Measurements from ENCODE around the gene HSP90B1.

HSP90B1 gene

GRCh38 chr12:103929046-103929783, 995 bp upstream of the HSP90B1 start:
- peak; percentile 73 to 76 for DNase-seq (ENCODE audit: low read depth in 2 of 2)

GRCh38 chr12:103929784-103930033, 501 bp upstream of the HSP90B1 start:
- no peak for DNase-seq (ENCODE audit: low read depth in 2 of 2)

- no peak for DNase-seq (ENCODE audit: low read depth in 2 of 2)
These were observed 851 bp downstream of the HSP90B1 start for GRCh38 chr12:103930787-103931735.

- no peak for DNase-seq (ENCODE audit: low read depth in 2 of 2)
These were observed 3.0 kb downstream of the HSP90B1 start for GRCh38 chr12:103933237-103933636.

DNA sequence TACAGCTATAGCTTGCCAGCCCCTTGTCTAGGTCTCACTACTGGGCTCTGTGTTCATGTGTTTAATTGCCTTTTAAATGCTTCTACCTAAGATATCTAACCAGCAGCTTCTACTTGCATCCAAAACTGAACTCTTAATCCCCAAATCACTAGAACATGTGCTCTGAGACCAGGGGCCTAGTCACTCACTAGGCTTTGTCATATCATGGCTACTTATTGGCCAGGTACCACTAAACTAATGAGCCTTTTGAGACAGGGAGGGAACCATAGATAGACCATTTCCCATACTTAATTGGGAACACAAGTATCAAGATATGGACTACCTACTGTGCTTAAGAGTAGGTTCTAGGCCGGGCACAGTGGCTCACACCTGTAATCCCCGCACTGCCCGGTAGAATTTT, 6.5 kb downstream of the HSP90B1 start:
- DNase-seq (ENCODE audit: low read depth in 2 of 2): no peak

- no peak for DNase-seq (ENCODE audit: low read depth in 2 of 2)
These were observed 14.8 kb downstream of the HSP90B1 start for GRCh38 chr12:103944964-103945363.

- DNase-seq (ENCODE audit: low read depth in 2 of 2): no peak
These were observed 17.8 kb downstream of the HSP90B1 start for GRCh38 chr12:103947871-103948555.

DNA sequence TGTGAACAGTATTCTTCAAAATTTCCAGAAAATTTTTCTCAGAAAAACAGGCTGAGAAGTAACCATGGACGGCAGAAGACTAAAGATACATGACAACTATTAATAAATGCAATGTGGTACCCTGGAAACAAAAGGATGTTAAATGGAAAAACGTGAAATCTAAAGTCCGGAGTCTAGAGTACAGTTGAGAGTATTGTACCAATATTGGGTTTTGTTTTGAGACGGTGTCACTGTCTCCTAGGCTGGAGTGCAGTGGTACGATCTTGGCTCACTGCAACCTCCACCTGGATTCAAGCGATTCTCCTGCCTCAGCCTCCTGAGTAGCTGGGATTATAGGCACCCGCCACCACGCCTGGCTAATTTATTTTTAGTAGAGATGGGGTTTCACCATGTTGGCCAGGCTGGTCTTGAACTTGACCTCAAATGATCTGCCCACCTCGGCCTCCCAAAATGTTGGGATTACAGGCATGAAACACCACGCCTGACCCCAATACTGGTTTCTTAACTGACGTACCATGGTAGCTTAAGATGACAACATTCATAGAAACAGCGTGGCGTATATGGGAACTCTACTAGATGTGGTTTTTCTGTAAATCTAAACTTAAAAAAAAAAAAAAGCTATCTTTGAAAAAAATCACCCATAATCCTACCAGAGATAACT, 18.7 kb downstream of the HSP90B1 start:
- DNase-seq (ENCODE audit: low read depth in 2 of 2): no peak

GRCh38 chr12:103952497-103952896, 22.3 kb downstream of the HSP90B1 start:
- DNase-seq (ENCODE audit: low read depth in 2 of 2): no peak

DNA sequence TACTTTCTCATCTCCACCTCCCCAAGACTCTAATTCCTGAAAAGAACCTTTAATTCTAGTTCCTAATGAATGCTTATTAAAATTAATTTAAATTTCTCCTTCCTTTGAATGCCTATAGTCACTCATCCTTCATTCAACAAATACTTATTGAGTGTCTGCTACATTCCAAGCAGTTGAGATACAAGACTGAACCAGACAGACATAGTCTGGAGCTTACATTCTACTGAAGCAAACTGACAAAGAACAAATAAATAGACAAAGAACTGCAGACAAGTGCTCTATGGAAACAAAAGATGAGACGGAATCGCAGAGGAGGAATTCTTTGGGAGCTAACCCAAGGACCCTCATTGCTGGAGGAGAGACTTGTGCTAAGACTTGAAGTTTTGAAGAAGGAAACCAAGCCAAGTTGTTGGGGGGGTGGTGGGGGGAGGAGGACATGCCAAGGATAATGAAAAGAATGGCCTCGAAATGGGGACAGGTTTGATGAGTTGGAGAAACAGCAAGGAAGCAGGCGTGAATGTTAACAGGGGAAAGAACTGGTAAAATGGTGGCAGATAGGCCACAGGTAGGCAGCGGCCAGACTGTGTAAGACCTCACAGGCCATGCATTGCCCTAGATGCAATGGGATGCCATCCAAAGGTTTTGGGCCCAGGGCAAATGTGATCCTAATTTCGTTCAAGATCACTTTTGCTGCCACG, 25.8 kb downstream of the HSP90B1 start:
- DNase-seq (ENCODE audit: low read depth in 2 of 2): no peak

- no peak for DNase-seq (ENCODE audit: low read depth in 2 of 2)
These were observed 26.4 kb downstream of the HSP90B1 start for GRCh38 chr12:103956509-103957027.

GRCh38 chr12:103957865-103958388, 27.7 kb downstream of the HSP90B1 start:
- DNase-seq (ENCODE audit: low read depth in 2 of 2): no peak

DNA sequence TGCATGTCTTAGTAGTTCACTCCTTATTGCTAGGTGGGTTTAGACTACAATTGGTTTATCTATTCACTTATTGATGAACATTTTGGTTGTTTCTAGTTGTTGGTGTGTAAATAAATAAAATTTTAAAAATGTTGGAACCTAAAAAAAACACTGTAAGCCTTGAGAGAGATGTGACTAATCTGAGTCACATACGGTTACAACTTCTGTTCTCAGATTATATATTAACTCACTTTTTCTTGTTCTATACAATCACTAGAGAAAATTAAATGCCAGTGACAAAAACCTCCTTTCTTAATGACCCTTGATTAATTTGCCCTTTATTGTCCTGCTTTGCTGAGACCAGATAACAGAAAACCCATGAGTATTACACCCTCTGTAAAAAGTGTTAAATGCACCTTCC, 28.4 kb downstream of the HSP90B1 start:
- no peak for DNase-seq (ENCODE audit: low read depth in 2 of 2)

GRCh38 chr12:103960616-103961227, 30.5 kb downstream of the HSP90B1 start:
- no peak for DNase-seq (ENCODE audit: low read depth in 2 of 2)

DNA sequence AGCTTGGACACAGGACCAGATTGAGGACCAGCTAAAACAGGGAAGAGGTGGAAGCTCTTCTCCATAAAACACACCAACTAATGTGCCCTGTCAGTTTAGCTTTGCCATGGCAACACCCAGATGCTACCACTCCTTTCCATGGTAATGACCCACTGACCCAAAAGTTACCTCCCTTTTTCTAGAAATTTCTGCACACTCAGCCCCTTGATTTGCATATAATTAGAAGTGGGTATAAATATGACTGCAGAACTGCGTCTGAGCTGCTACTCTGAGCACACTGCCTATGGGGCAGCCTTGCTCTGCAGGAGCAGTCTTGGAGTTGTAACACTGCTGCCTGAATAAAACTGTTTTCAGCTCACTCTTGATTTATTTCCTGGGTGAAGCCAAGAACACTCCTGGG, 32.3 kb downstream of the HSP90B1 start:
- DNase-seq (ENCODE audit: low read depth in 2 of 2): no peak

- no peak for DNase-seq (ENCODE audit: low read depth in 2 of 2)
These were observed 34.6 kb downstream of the HSP90B1 start for GRCh38 chr12:103964805-103965204.

GRCh38 chr12:103965255-103965589, 35.0 kb downstream of the HSP90B1 start:
- DNase-seq (ENCODE audit: low read depth in 2 of 2): no peak

DNA sequence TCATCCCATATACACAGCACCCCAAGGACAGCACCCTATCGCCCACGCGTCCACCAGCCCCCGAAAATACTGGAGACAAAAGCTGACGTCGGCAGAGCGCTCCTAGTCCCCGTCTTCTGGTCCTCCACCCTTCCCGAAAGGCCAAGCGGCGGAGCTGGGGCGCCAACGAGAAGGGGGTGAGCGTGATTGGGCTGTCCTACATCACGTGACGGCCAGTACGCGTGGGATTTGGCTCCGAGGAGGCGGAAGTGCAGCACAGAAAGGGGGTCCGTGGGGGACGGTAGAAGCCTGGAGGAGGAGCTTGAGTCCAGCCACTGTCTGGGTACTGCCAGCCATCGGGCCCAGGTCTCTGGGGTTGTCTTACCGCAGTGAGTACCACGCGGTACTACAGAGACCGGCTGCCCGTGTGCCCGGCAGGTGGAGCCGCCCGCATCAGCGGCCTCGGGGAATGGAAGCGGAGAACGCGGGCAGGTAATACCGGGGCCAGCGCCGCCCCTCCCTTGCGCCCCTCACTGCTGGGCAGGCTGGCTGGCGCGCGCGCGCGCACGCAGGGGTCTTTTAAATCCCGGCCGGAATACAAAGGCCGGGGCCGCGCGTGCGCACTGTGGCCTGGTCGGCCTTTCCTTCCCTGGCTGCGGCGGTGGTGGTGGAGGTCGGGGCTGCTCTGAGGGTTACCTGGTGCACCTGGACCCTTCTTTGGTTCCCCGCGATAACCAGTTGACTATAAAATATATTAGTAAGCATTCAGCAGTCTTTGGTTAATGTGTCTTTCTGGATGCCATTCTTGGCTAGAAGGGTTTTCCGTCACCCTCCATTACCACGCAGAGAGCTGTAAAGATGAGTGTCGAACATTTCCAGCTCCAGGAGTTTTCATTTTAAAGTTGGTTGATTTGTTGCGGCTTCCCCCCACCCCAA, 35.6 kb downstream of the HSP90B1 start, which contains the start of gene TDG:
TSS of gene TDG (plus strand) at position 283 of the 915 bp plus-strand sequence. CDS start at position 449, 166 bp downstream.
- peak; percentile 96 to 97 for DNase-seq (ENCODE audit: low read depth in 2 of 2)

DNA sequence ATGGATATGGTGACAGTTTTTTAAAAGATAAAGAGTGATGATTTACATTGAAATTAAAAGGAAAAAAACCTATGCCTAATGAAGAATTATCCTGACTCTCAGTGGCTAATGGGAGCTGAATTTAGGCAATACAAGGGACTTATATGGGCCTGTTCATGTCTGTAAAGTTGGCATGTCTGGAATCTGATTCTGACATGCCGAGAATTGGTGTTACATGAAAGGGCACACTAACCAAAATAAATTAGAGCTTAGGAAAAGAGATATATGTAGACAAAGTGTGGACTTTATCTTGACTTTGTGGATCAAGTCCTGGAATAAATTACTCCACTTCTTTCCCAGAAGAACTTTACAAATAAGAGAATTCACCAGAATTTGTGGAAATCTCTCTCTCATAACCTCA, 36.5 kb downstream of the HSP90B1 start:
- DNase-seq (ENCODE audit: low read depth in 2 of 2): no peak

All from stimulated activated CD8-positive, alpha-beta memory T cell treated with anti-CD3 and anti-CD28 coated beads, Interleukin-15, amount 100 ng/mL, for 48 hours (primary cell).